HL-60 (cell line): ENCODE results near the gene FOS.

Experiments
- CTCF ChIP-seq: IDR thresholded peaks from one replicate; pipeline ENCODE4 v1.5.1; 2011; ENCODE audit warnings: low read length, control low read depth, inconsistent platforms; ENCODE audit not compliant: insufficient read depth
- POLR2AphosphoS5 ChIP-seq: IDR thresholded peaks from 2 replicates; pipeline ENCODE4 v1.6.1; 2012; ENCODE audit warnings: low read depth

DNA sequence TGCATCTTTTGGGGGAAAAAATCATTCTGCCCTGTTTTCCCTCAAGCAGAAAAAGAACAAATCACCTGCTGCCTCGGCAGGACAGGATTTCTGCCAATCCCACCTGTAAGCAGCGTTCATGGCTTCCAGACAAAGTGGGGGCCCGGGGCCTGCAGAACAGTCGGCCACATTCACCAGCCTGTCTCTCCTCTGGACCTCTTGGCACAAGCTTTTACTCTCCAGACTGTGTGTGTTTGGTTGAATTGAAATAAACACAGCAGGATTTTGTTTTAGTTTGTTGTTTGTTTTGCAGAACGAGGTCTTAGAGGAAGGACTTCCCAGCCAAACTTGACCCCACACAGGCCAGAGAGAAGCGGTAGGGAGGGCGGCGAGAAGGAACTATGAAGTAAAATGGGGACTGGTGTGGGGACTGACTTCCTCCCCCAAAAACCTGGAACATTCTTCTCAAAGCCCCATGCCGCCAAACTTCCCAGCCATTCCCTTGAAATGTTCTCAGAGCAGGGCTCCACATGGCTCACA is 41.7 kb upstream of the FOS start:
- TF ChIP-seq CTCF = no peak
- TF ChIP-seq POLR2AphosphoS5 = no peak
